ENCODE measurements around the gene PREB.

PREB gene

DNA sequence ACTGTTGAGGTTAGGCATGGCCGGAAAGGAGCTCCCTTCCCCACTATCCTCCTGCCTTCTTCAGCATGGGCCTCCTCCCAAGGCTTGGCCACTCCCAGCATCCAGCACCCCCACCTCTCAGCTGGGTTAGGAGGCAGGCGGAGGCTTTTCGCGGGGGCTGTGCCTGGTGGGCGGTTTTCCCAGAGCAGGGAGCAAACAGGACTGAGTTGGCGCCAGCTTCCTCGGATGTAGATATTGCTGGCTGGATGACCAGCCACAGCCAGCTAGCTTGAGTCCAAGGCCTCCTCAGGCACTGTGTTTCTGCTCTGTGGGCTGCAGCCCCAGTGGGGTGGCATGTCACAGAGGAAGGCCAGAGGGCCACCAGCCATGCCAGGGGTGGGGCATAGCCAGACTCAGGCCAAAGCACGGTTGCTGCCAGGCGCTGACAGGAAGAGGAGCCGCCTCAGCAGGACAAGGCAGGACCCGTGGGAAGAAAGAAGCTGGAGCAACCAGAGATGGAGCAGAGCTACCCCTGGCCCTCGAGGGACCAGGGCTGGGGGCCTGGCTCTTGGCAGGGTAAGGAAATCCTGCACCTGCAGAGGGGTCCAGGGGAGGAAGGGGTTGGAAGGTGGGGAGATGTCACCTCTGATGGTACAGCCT lies 14.5 kb upstream of the PREB start, which contains the start of gene TCF23:
Gene TCF23, plus strand, starts transcription at position 204 of the 639 bp plus-strand sequence. Its CDS starts 130 bp downstream, at position 334.
- TF ChIP-seq, protein P1, sequence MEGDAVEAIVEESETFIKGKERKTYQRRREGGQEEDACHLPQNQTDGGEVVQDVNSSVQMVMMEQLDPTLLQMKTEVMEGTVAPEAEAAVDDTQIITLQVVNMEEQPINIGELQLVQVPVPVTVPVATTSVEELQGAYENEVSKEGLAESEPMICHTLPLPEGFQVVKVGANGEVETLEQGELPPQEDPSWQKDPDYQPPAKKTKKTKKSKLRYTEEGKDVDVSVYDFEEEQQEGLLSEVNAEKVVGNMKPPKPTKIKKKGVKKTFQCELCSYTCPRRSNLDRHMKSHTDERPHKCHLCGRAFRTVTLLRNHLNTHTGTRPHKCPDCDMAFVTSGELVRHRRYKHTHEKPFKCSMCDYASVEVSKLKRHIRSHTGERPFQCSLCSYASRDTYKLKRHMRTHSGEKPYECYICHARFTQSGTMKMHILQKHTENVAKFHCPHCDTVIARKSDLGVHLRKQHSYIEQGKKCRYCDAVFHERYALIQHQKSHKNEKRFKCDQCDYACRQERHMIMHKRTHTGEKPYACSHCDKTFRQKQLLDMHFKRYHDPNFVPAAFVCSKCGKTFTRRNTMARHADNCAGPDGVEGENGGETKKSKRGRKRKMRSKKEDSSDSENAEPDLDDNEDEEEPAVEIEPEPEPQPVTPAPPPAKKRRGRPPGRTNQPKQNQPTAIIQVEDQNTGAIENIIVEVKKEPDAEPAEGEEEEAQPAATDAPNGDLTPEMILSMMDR (IDR thresholded peaks at IDR 0.05; ENCODE audit: control extremely low read depth, extremely low read depth, low read depth, missing control alignments), result no peak
- CTCF ChIA-PET, result interaction anchor here (1.3 to 7.1 kb wide), 2 partner anchors 14 to 21 kb away, joined by 3 to 30 read pairs; partner anchors contain the start of gene PREB
- POLR2A ChIA-PET, result interaction anchor here (0.6 kb wide), 1 partner anchor 465 kb away, joined by 3 read pairs; no protein-coding TSS in a partner anchor
- DNase-seq (ENCODE audit: extremely low spot score), result no peak

DNA sequence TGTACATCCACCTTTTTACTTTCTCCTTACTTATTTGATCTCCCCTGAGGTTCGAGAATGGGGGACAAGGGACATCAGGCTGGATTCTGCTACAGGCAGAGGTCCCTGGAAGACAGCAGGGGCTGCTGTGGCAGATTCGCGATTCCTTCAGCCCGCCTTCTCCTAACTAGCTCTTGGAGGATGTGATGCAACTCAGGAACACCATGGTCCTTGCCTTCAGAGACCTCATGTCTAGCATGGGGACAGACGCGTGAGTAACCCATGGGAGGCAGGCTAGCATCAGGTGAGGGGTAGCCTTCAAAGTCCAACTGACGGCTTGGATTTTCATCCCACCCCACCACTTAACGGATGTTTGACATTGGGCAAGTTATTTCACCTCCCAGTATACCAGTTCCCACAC lies 13.5 kb upstream of the PREB start:
- CTCF ChIA-PET, result interaction anchor here (1.4 to 7.1 kb wide), 2 partner anchors 9 to 22 kb away, joined by 3 to 30 read pairs; partner anchors contain the start of gene PRR30
- TF ChIP-seq, protein P1 (IDR thresholded peaks at IDR 0.05; ENCODE audit: control extremely low read depth, extremely low read depth, low read depth, missing control alignments), result no peak
- no peak for DNase-seq (ENCODE audit: extremely low spot score)
- POLR2A ChIA-PET, result no interaction called here

DNA sequence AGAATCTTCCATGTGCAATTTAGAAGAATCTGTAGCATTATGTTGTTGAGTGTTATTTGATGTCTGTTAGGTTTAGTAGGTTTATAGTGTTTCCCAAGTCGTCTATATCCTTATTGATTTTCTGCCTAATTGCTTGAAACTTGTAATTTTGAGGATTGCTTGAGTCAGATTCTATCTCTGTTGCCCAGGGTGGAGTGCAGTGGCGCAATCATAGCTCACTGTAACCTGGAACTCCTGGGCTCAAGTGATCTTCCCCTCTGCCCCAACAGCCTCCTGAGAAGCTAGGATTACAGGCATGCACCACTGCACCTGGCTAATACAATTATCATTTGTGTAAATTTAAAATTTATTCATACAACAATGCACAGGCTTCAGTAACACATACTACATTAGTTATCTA lies 11.2 kb upstream of the PREB start:
- no peak for DNase-seq (ENCODE audit: extremely low spot score)
- CTCF ChIA-PET, result interaction anchor here (0.8 to 1.8 kb wide), 4 partner anchors 9 to 134 kb away, joined by 3 to 7 read pairs (median 3); partner anchors contain the start of gene PREB
- TF ChIP-seq, protein P1 (IDR thresholded peaks at IDR 0.05; ENCODE audit: control extremely low read depth, extremely low read depth, low read depth, missing control alignments), result no peak
- POLR2A ChIA-PET, result no interaction called here

DNA sequence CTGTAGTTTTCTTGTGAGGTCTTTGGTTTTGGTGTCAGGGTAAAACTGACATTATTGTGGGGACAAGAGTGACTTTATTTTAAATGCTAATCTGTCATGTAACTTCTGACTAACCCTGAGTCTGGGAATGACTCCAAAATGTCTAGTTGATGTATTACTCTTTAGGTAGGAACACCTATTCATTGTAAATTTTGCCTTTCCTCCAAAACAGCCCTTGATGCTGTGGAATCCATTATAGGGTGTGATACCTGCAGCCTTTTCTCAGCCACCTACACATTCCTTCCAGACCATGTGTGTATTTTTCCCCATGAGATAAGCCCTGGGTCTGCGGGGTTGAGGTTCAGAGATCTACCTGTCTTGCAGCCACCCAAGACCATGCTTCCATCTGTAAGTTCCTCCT lies 8.8 kb upstream of the PREB start:
- TF ChIP-seq, protein P1 (IDR thresholded peaks at IDR 0.05; ENCODE audit: control extremely low read depth, extremely low read depth, low read depth, missing control alignments), result no peak
- ChIA-PET POLR2A (no interaction called here), CTCF (interaction anchor here (1.0 kb wide), 1 partner anchor 17 kb away, joined by 3 read pairs; no protein-coding TSS in a partner anchor)
- DNase-seq (ENCODE audit: extremely low spot score), result no peak

DNA sequence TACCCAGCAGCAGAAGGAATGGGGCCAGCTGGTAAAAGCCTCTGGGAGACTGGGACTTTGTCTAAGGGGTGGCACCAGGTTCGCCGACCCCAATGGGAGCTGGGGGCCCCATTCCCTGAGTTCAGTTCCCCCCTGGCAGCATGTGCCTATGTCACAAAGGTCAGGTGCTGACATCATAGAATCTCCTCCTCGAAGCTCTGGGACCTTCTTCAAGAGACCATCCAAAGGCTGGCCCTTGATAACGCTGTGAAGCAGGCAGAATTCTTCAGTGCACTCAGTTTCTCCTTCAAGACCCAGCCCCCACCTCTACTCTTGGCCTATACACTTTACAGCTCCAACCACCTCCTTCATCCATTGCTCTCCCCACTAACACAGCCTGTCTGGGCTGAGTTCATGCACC lies 4.9 kb upstream of the PREB start, which contains the start of gene PRR30:
Gene PRR30, minus strand, starts transcription at position 101 of the 400 bp plus-strand sequence. CDS start 1,081 bp downstream, outside the sequence.
- POLR2A ChIA-PET, result no interaction called here
- TF ChIP-seq, protein P1 (IDR thresholded peaks at IDR 0.05; ENCODE audit: control extremely low read depth, extremely low read depth, low read depth, missing control alignments), result no peak
- DNase-seq (ENCODE audit: extremely low spot score), result no peak
- CTCF ChIA-PET, result interaction anchor here (1.1 to 1.5 kb wide), 2 partner anchors 8 to 19 kb away, joined by 3 read pairs; no protein-coding TSS in a partner anchor

DNA sequence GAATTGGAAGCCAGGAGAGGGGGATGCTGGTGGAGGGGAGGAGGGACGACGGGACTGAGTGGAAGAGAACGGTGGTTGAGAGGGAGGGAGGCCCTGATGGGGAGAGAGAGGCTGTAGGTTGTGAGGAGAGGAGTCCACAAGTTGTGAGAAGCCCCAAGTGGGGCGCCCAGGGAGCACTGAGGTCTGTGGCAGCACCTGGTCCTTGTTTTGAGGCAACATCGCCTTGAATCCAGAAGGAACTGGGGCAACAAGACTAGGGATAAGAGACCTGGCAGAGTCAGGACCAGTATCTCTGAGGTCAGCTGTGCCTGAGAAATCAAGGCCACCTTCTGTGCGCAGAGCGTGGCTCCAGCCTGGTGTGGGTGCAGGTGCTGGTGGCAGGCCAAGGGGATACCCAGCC lies 3.7 kb upstream of the PREB start:
- ChIA-PET POLR2A (no interaction called here), CTCF (interaction anchor here (1.5 kb wide), 1 partner anchor 20 kb away, joined by 3 read pairs; no protein-coding TSS in a partner anchor)
- TF ChIP-seq, protein P1 (IDR thresholded peaks at IDR 0.05; ENCODE audit: control extremely low read depth, extremely low read depth, low read depth, missing control alignments), result no peak
- no peak for DNase-seq (ENCODE audit: extremely low spot score)
